Tongue (tissue), 2 donors: Measurements from ENCODE around the gene PPP1R1C. TPM values are rescaled to one million over a fixed set of nuclear protein-coding genes. Genes with fewer than 3 reads are reported as not detected.
"Not testable (repeated sequence)": the region's sequence is repeated elsewhere in the genome, so short reads cannot be mapped to it uniquely, and the experiment has no call there.

Source experiments
- DNase-seq: peaks from one replicate; pipeline ENCODE4 v3.0.0-alpha.2; 2015
- total RNA-seq: library from RNA; depleted of rRNA; stranded (reverse); fragments of >200 nt; gene quantifications from one replicate; pipeline ENCODE4 v1.2.3, GENCODE V29; 2014

Gene PPP1R1C
- total RNA-seq = 2.5 TPM

- DNase-seq = no peak
These were observed at the start of gene PPP1R1C for GRCh38 chr2:181985632-181986205. Gene PPP1R1C, plus strand, starts transcription at chr2:181985853. Its CDS starts 258 bp downstream, at chr2:181986111.

- DNase-seq = no peak
These were observed 48.2 kb upstream of the PPP1R1C start for GRCh38 chr2:181937473-181937872.

DNA sequence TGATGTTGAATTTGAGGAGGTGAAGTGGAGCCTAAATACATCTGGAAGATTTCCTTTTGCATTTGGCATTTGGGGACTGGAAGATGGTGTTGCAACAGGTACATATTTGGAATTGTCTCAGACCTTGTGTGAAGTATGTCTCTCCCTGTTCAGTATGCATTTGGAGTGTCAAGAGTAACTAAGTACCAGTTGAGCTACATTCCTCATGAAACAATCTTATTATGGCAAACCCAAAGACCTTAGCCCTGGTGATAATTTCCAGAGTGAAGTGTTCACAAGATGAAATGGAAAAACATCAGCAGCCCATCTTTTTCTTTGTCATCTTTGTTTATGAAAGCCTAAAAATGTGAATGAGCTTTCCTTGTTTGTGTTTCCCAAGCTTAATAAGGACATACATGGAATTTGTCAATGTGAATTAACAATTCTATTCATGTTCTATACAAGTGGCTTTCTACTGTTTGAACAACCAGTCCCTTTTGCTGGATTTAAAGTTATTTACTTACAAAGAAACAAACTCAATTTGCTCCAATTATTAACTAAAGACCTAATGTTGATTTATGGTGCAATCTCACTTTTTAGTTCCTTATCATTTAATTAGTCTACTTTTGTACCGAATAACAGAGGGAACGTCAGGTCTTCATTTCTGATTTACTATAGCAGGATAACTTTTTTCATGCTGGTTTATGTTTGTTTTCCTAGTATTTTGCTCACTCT, 42.1 kb upstream of the PPP1R1C start:
- DNase-seq = no peak

GRCh38 chr2:181944164-181944913, 41.3 kb upstream of the PPP1R1C start:
- no peak for DNase-seq

- DNase-seq = no peak
These were observed 40.8 kb upstream of the PPP1R1C start for GRCh38 chr2:181944914-181945291.

DNA sequence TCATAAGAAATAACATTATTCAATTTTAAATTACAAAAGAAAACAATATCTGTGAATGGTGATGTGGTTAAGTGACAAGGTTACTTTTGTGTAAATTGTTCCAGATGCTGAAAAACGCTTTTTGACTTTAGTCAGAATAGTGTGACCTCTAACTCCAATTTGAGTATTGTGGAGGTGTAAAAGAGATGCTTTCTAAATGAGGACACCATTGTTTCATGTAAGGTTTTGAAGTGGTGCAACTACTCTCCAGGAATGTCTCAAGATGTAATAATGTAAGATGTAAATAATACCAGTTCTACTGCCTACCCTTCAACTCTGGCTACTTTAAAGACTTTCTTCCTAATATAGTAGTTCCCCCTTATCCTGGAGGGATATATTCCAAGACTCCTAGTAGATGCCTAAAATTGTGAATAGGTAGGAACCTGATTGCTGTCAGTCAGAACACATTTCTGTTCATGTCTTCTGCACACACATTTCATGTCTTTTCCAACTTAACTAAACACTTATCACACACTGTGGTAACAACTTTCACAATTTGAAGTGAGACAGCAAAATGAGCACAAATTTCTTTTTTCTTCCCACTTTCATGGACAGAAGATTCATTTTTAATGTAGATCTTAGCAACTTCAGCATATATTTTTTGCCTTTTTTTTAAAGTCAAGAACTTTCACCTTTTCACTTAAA, 39.1 kb upstream of the PPP1R1C start:
- DNase-seq = no peak

GRCh38 chr2:181947273-181947672, 38.4 kb upstream of the PPP1R1C start:
- DNase-seq = no peak

- DNase-seq = no peak
These were observed 37.4 kb upstream of the PPP1R1C start for GRCh38 chr2:181948227-181948626.

GRCh38 chr2:181949047-181949446, 36.6 kb upstream of the PPP1R1C start:
- DNase-seq = no peak

DNA sequence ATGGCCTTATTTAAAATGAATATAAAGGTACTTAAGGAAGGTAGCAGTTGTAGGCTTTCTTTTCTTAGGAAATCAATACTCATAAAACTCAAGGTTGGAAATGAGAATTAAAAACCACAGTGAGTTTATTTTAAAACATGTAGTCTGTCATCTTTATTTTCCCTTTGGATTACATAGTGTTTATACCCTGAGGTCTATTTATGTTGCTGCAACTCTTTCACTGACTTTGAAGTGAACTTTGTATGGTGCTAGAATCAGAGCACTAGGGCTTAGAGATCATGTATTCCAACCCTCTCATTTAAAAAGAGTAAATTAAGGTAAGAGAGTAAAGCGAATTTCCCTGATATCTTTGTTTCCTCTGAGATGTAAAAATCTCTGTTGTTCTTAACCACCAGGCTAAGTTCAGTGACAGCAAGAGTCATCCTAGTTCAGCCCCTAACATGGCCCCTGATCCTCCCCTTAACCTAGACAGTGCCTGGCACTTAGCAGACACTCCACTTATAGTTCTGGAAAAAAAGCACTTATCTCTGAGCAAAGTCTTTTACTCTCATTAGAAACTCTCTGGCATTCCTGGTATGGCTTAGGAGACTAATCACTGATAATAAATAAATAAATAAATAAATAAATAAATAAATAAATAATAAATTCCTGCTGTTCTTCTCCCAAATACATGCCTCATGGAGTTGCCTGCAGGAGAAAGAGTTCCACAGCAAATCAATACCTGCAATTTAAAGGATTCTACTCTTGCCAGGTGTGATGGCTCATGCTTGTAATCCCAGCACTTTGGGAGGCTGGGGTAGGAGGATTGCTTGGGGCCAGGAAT, 33.0 kb upstream of the PPP1R1C start:
- peak; percentile 10 for DNase-seq

DNA sequence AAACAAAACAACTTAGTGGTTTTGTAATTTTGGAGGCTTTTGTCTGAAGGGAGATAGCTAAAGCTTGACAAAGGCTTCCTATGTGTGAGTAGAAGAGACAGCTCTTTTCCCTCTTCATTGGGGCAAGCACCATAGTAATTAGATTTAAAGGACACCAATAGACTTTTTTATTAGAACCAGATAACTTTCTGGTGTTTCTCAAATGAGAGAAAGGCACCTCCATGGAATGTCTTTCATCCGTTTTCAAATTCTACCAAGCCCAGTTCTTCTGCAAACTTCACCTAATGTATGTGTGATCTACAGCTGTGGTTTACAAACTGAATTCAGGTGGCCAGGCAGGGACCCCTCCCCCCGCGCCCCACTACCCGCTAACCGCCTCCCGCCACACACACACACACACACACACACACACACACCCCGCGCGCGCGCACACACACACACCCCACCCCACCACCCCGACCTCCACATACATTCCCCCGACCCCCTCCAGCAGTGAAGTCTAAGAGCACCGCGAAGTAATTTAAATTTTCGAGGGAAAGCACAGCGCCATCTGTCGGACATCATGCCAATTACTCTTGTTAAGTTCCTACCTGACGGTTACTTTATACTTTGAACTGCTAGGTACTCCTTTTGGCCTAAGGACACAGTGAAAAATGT, 31.6 kb upstream of the PPP1R1C start:
- peak; percentile 85 for DNase-seq

DNA sequence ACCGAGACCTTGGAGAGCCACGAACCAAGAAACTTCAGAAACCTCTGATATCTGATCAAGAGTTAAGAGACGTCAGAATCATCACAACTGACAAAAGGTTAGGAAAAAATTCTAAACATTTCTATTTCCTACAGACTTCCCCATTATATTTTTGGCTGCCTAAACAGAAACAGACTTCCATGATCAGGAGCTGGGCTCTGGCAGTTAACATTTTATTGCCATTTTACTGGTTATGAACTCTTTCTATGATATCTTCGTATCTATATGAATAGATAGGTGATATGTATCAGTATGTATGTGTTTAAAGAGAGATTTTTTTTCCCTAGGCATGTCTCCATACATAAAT, 31.1 kb upstream of the PPP1R1C start:
- DNase-seq = no peak

DNA sequence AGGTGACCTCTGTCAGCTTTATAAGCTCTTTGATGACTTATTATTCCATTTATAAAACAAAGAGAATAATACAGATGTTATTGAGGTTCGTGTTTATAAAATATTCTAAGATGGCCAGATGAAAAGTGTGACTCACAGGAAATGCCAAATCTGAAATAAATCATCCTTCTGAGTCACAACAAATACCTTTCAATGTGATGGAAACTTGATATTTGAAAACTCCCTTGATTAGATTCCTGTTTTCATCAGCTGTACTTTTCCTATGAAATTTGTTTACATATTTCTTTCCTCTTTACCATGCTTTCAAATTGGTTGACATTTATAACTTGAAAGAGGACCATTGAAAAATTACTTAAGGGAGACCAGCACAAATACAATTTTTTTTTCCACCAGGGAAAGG, 30.6 kb upstream of the PPP1R1C start:
- no peak for DNase-seq

GRCh38 chr2:181955866-181956265, 29.8 kb upstream of the PPP1R1C start:
- DNase-seq = not testable (repeated sequence)

- no peak for DNase-seq
These were observed 28.0 kb upstream of the PPP1R1C start for GRCh38 chr2:181957668-181958067.

DNA sequence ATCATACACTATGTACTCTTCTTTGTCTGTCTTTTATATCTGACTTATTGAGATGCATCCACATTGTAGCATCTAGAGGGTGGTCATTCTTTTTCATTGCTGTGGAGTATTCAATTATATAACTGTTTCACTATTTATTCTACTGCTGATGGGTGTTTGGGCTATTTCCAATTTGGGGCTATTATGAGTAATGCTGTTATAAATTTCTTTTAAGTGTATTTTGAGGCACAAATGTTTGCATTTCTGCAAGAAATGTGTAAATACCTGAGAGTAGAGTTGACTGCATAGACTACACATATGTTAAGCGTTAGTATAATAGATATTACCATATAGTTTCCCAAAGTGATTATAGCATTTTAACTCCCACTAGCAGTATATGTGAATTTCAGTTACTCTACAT, 26.9 kb upstream of the PPP1R1C start:
- no peak for DNase-seq

- DNase-seq = no peak
These were observed 26.1 kb upstream of the PPP1R1C start for GRCh38 chr2:181959508-181959907.

GRCh38 chr2:181961167-181961566, 24.5 kb upstream of the PPP1R1C start:
- not testable (repeated sequence) for DNase-seq

GRCh38 chr2:181962142-181962541, 23.5 kb upstream of the PPP1R1C start:
- no peak for DNase-seq

GRCh38 chr2:181970160-181970794, 15.4 kb upstream of the PPP1R1C start:
- DNase-seq = no peak

GRCh38 chr2:181971032-181971431, 14.6 kb upstream of the PPP1R1C start:
- DNase-seq = no peak
